Measurements from ENCODE around the gene FGF4.
"Not testable (repeated sequence)": the region's sequence is repeated elsewhere in the genome, so short reads cannot be mapped to it uniquely, and the experiment has no call there.

FGF4 gene

GRCh38 chr11:69773626-69774353, 1.4 kb downstream of the FGF4 start:
- no peak for DNase-seq (ENCODE audit: low read depth)

- no peak for DNase-seq (ENCODE audit: low read depth)
Observed at GRCh38 chr11:69771466-69771865, 3.7 kb downstream of the FGF4 start.

- no peak for DNase-seq (ENCODE audit: low read depth)
Observed at GRCh38 chr11:69770540-69770939, 4.6 kb downstream of the FGF4 start.

GRCh38 chr11:69765498-69765995, 9.6 kb downstream of the FGF4 start:
- no peak for DNase-seq (ENCODE audit: low read depth)

GRCh38 chr11:69764918-69765317, 10.2 kb downstream of the FGF4 start:
- DNase-seq (ENCODE audit: low read depth), result not testable (repeated sequence)

GRCh38 chr11:69760319-69760718, 14.8 kb downstream of the FGF4 start:
- no peak for DNase-seq (ENCODE audit: low read depth)

- DNase-seq (ENCODE audit: low read depth), result no peak
Observed at GRCh38 chr11:69752890-69753289, 22.3 kb downstream of the FGF4 start.

- no peak for DNase-seq (ENCODE audit: low read depth)
Observed at GRCh38 chr11:69750875-69751597, 24.1 kb downstream of the FGF4 start.

GRCh38 chr11:69750108-69750850, 24.9 kb downstream of the FGF4 start:
- DNase-seq (ENCODE audit: low read depth), result no peak

- no peak for DNase-seq (ENCODE audit: low read depth)
Observed at GRCh38 chr11:69748637-69749036, 26.5 kb downstream of the FGF4 start.

GRCh38 chr11:69746752-69747742, 28.1 kb downstream of the FGF4 start:
- peak; percentile 71 for DNase-seq (ENCODE audit: low read depth)

GRCh38 chr11:69746140-69746539, 29.0 kb downstream of the FGF4 start:
- DNase-seq (ENCODE audit: low read depth), result no peak

GRCh38 chr11:69745201-69745600, 29.9 kb downstream of the FGF4 start:
- DNase-seq (ENCODE audit: low read depth), result no peak

- DNase-seq (ENCODE audit: low read depth), result peak; percentile 96
Observed at GRCh38 chr11:69744435-69744834, 30.7 kb downstream of the FGF4 start.

- DNase-seq (ENCODE audit: low read depth), result no peak
Observed at GRCh38 chr11:69734841-69735240, 40.3 kb downstream of the FGF4 start.

- no peak for DNase-seq (ENCODE audit: low read depth)
Observed at GRCh38 chr11:69734367-69734766, 40.8 kb downstream of the FGF4 start.

- DNase-seq (ENCODE audit: low read depth), result no peak
Observed at GRCh38 chr11:69732910-69733309, 42.2 kb downstream of the FGF4 start.

GRCh38 chr11:69731110-69731509, 44.0 kb downstream of the FGF4 start:
- no peak for DNase-seq (ENCODE audit: low read depth)

GRCh38 chr11:69730500-69730899, 44.6 kb downstream of the FGF4 start:
- DNase-seq (ENCODE audit: low read depth), result no peak

- no peak for DNase-seq (ENCODE audit: low read depth)
Observed at GRCh38 chr11:69729252-69729651, 45.9 kb downstream of the FGF4 start.

- DNase-seq (ENCODE audit: low read depth), result no peak
Observed at GRCh38 chr11:69727266-69727665, 47.9 kb downstream of the FGF4 start.

All from amniotic epithelial cell (primary cell).